Left cardiac atrium (tissue), 4 donors: ENCODE results near the gene USP34. TPM values are rescaled to one million over a fixed set of nuclear protein-coding genes. Genes with fewer than 3 reads are reported as not detected.
"Not testable (repeated sequence)": the region's sequence is repeated elsewhere in the genome, so short reads cannot be mapped to it uniquely, and the experiment has no call there.

ENCODE experiments used
- ATAC-seq, 2 donors: fragments of 200-7000 bp; cut with Tn5 transposase; one replicate each; pipeline ENCODE4 v1.9.1; 2020; ENCODE audit warnings: mild to moderate bottlenecking in 2 of 2, moderate library complexity in 2 of 2
- DNase-seq: peaks from one replicate; pipeline ENCODE4 v3.0.0-alpha.2; 2020
- intact Hi-C, 2 donors: fragments of 100-400 bp; cut with DNase I; formaldehyde crosslinking; loops; one replicate each; pipeline versions ENCODE4 v1.14.1 to v1.15.1; 2022 to 2023
- total RNA-seq, 2 donors: library from RNA; stranded (reverse); fragmentation: NEBNext Ultra II Directional; extraction: Animal tissue kit (Norgen Biotek cat#: 25700); gene quantifications; one replicate each; pipeline ENCODE4 v1.2.1, GENCODE V29; 2021
- donor health status: DM: no; HTN: yes; CAD: no.
- donor health status: DM: no; HTN: yes; CAD: no; lungs with severe emphysema.
- donor health status: DM: yes; HTN: yes; CAD: no.
- donor health status: Dilated cardiomyopathy.

USP34 gene
- total RNA-seq, 2 donors from 2014 or later = 44.1 to 60.4 TPM

DNA sequence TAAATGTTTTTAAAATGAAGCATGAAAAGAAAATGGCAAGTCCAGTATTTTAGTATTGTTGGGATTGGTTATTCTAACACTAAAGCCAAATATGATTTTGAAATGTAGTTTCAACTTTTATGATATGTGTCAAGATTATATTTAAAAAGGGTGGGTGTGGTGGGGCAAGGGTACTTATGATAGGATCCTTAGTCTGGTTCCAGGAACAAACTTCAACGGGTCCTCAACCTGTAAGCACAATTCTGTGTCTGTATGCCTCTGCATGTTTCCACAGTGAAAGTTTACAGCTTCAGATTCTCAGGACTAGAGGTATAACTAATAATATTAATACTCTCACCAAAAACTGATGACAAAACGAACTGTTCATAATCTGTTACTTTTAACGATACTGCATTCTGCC is 5.8 kb downstream of the USP34 start:
- ATAC-seq = no peak
- no peak for DNase-seq
- intact Hi-C loops = no loop called here

- no peak for DNase-seq
- ATAC-seq = no peak
- intact Hi-C loops = no loop called here
Observed at GRCh38 chr2:61463769-61464475, 7.0 kb downstream of the USP34 start.

DNA sequence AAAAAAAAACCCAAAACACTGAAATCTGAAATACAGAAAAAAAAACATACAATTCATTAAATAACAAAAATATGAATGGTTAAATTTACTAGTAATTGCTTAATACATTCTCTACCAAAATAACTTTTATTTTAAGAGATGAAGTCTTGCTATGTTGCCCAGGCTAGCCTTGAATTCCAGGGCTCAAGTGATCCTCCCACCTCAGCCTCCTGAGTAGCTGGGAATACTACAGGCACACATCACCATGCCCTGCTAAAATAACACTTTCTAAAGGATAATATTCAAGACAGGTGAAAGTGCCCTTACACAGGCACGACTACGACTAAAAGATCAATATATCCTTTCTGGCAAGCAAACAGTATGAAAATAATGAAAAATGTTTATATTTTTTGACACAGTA is 9.5 kb downstream of the USP34 start:
- no peak for DNase-seq
- intact Hi-C loops = no loop called here
- ATAC-seq = no peak

GRCh38 chr2:61460163-61460562 is 10.7 kb downstream of the USP34 start:
- ATAC-seq (peak in 1 of 2 donors; percentile 62), DNase-seq (no peak)
- intact Hi-C loops = no loop called here

DNA sequence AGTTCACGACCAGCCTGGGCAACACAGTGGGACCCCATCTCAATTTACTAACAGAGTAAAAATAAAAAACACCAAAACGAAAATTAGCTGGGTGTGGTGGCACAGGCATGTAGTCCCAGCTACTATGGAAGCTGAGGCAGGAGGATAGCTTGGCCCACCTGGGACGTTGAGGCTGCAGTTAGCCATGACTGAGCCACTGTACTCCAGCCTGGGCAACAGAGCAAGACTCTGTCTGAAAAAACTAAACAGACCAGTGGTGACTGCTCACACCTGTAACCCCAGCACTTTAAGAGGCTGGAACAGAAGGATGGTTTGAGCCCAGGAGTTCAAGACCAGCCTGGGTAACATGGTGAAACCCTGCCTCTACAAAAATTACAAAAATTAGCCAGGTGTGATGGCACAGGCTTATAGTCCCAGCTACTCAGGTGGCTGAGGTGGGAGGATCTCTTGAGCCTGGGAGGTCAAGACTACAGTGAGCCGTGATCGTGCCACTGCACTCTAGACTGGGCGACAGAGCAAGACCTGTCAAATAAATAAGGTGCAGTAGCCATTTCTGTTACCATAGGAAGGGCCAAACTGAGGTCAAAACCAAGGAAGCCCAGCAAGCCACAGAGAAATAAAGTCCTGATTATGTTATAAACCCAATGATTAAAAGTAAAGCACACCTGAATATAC is 14.0 kb downstream of the USP34 start:
- no peak for ATAC-seq
- DNase-seq = no peak
- intact Hi-C loops = no loop called here

GRCh38 chr2:61456070-61456745 is 14.7 kb downstream of the USP34 start:
- DNase-seq (no peak), ATAC-seq (peak; percentile 27 to 48)
- intact Hi-C loops = no loop called here

DNA sequence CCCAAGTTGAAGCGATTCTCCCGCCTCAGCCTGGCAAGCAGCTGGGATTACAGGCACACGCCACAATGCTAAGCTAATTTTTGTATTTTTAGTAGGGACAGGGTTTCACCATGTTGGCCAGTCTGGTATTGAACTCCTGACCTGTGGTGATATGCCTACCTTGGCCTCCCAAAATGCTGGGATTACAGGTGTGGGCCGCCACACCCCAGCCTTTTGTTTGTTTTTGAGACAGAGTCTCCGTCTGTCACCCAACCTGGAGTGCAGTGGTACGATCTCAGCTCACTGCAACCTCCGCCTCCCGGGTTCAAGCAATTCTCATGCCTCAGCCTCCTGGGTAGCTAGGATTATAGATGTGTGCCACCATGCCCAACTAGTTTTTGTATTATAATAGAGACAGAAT is 15.9 kb downstream of the USP34 start:
- intact Hi-C loops, DNase-seq, ATAC-seq: not testable (repeated sequence)

DNA sequence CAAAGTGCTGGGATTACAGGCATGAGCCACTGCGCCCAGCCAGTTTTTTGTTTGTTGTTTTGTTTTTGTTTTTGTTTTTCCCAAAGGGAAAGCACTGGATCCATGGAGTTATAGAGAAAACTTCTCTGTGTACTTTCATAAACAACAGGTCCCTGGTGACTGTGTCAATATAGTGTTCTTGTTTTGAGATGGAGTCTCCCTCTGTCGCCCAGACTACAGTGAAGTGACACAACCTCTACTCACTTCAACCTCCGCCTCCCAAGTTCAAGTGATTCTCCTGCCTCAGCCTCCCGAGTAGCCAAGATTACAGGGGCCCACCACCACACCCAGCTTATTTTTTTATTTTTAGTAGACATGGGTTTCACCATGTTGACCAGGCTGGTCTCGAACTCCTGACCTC is 16.5 kb downstream of the USP34 start:
- DNase-seq (no peak), ATAC-seq (no peak)
- intact Hi-C loops = no loop called here

DNA sequence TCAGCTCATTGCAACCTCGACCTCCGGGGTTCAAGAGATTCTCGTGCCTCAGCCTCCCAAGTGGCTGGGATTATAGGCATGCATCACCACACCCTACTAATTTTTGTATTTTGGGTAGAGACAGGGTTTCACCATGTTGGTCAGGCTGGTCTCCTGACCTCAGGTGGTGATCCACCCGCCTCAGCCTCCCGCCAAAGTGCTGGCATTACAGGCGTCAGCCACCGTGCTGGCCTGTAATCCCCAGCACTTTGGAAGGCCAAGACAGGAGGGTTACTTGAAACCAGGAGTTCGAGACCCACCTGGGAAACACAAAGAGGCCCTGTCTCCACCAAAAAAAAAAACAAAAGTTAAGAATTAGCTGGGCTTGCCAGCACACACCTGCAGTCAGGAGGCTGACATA is 18.5 kb downstream of the USP34 start:
- ATAC-seq (no peak), DNase-seq (no peak)
- intact Hi-C loops = no loop called here

GRCh38 chr2:61451178-61451577 is 19.7 kb downstream of the USP34 start:
- intact Hi-C loops = no loop called here
- no peak for ATAC-seq
- no peak for DNase-seq

DNA sequence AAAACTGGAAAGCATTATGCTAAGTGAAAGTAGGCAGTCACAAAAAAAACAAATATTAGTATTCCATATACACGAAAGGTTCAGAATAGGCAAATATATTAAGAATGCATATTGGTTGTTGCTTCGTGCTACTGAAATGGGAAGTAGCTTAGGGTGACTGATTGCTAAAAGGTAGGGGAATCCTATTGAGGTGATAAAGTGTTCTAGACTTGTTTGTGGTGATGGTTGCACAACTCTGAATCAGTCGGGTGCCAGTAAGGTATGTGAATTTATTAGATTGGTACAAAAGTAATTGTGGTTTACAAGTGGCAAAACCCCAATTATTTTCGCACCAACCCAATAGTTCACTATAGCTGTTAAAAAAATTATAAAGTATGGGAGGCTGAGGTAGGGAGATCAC is 20.7 kb downstream of the USP34 start:
- intact Hi-C loops = no loop called here
- ATAC-seq (no peak), DNase-seq (no peak)

DNA sequence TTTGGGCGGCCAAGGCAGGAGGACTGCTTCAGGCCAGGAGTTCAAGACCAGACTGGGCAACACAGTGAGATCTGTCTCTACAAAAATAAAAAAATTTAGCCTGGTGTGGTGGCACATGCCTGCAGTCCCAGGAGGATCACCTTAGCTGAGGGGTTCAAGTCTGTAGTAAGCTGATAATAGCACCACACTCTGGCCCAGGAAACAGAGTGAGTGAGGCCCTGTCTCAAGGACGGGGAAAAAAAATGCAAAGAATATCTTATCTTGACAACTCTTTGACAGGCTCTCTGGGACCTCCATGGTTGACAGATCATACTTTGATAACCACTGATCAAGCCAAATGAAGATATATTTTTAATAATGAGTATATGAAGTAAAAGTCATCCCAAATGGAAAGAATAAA is 22.7 kb downstream of the USP34 start:
- intact Hi-C loops = no loop called here
- no peak for DNase-seq
- no peak for ATAC-seq

DNA sequence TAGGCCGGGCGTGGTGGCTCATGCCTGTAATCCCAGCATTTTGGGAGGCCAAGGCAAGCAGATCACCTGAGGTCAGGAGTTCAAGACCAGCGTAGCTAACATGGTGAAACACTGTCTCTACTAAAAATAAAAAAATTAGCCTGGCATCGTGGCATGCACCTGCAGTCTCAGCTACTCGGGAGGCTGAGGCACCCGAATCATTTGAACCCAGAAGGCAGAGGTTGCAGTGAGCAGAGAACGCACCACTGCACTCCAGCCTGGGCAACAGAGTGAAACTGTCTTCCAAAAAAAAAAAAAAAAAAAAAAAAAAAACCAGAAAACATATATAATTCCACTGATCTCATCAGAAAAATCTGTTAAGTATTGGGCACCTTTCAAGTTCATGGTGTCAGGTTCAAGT is 23.9 kb downstream of the USP34 start:
- DNase-seq, intact Hi-C loops, ATAC-seq: not testable (repeated sequence)

DNA sequence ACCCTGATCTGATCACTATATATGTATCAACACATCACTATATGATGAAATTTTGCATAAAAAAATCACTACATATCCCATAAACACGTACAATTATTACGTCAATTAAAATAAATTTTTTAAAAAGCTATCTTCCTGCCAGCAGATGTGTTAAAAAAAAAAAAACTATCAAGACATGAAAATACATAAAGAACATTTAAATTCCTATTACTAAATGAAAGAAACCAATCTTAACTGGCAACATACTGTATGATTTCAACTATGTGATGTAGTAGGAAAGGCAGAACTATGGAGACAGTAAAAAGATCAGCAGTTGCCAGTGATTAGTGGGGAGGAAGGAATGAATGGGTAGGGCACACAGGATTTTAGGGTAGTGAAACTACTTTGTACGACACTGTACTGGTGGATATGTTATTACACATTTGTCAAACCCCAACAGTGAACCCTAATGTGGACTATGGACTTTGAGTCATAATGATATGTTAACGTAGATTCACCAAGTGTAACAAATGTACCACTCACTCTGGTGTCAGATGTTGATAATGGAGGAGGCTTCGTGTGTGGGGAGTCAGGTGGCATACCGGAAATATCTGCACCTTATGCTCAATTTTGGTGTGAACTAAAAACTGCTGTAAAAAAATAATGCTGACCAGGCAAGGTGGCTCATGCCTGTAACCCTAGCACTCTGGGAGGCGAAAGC is 27.4 kb downstream of the USP34 start:
- no peak for DNase-seq
- intact Hi-C loops = no loop called here
- peak in 1 of 2 donors; percentile 20 for ATAC-seq

DNA sequence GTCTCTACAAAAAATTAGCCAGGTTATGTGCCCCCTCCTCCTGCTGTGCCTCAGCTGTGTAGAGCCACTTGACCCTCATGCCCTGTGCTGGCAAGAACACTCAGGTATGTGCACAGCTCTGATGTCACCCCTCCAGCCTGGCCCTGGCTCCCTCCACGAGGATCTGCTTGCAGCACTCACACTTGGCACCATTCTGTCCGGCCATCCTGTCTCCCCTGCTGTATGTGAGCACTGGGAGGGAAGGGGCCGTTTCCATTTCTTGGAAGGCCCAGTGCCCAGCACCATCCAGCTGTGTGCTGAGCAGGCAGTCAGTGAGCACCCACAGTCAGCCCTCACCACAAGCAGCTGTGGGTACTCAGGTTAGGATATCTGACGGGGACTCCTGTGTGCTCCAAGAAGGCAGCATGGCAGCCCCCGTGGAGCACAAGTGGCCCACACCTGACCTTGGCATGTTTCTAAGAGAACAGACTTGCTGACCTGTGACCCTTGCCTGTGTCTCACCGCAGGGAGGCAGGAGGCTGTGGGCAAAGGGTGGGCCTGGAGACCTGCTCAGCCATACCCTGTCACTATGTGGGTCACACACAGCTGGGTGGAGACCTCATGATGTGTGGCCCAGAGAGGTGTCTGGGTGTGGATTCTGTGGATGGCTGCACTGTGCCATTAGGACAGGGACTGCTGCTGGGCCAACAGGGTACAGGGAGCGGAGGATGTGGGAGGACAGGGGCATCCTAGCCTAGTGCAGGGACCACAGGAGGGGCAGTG is 31.5 kb downstream of the USP34 start:
- ATAC-seq (peak; percentile 63 to 88), DNase-seq (peak; percentile 62)
- intact Hi-C loops = no loop called here

GRCh38 chr2:61438670-61439069 is 32.2 kb downstream of the USP34 start:
- ATAC-seq (no peak), DNase-seq (no peak)
- intact Hi-C loops = no loop called here

DNA sequence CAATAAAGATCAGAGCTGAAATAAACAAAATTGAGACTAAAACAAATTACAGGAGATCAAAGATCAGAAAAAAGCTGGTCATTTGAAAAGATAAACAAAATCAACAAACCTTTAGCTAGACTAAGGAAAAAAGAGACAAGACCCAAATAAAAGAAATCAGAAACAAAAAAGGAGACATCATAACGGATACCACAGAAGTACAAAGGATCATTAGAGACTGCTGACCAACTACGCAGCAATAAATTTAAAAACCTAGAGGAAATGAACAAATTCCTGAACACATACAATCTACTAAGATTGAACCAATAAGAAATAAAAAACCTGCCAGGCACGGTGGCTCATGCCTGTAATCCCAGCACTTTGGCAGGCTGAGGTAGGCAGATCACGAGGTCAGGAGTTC is 33.7 kb downstream of the USP34 start:
- ATAC-seq (no peak), DNase-seq (no peak)
- intact Hi-C loops = no loop called here

DNA sequence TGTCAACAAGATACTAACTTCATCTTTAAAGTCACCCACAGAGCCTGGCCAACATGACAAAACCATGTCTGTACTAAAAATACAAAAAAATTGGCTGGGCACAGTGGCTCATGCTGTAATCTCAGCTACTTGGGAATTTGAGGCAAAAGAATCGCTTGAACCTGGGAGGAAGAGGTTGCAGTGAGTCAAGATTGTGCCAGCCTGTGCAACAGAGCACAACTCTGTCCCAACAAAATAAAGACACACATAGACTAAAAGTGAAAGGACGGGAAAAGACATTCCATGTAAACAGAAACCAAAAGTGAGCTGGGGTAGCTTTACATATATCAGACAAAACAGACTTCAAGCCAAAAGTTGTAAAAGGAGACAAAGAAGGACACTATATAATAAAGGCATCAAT is 34.8 kb downstream of the USP34 start:
- ATAC-seq (peak in 1 of 2 donors; percentile 27), DNase-seq (no peak)
- intact Hi-C loops = no loop called here

DNA sequence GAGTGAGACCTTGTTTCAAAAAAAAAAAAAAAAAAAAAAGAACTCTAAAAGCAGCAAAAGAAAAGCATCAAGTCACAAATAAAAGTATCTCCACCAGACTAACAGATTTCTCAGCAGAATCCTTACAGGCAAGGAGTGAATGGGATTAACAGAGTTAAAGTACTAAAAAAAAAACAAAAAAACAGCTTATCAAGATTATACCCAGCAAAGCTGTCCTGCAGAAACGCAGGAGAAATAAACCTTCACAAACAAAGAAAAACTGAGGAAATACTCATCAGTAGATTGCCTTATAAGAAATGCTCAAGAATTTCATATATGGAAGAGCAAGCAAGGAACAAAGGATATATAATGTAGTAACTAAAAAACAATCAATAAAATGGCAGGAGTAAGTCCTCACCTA is 35.6 kb downstream of the USP34 start:
- DNase-seq = no peak
- no peak for ATAC-seq
- intact Hi-C loops = no loop called here
